ENCODE measurements around the gene FGA. TPM values are rescaled to one million over a fixed set of nuclear protein-coding genes. Genes with fewer than 3 reads are reported as not detected.

The FGA gene
- polyA plus RNA-seq, 1 donor: not detected

Other genes starting within 250 kb of the FGA start
- 3.0 TPM for gene DCHS2, start 98.9 kb downstream of the FGA start, polyA plus RNA-seq (ENCODE audit: insufficient read length)
- 55.3 TPM for gene PLRG1, start 40.3 kb downstream of the FGA start, polyA plus RNA-seq (ENCODE audit: insufficient read length)
- gene FGB, start 27.7 kb downstream of the FGA start, polyA plus RNA-seq (ENCODE audit: insufficient read length): not detected
- gene FGG, start 21.9 kb upstream of the FGA start, polyA plus RNA-seq (ENCODE audit: insufficient read length): not detected
- 0.53 TPM for gene LRAT, start 153.3 kb upstream of the FGA start, polyA plus RNA-seq (ENCODE audit: insufficient read length)
- gene RBM46, start 190.5 kb upstream of the FGA start, polyA plus RNA-seq (ENCODE audit: insufficient read length): 0.22 TPM